HL-60 (cell line): ENCODE measurements around the gene TMEM60.

Experiments used
- DNase-seq, 2 experiments: peaks; one replicate each; pipeline ENCODE4 v3.0.0-alpha.2; 2010 to 2020; ENCODE audit warnings: low read depth in 1 of 2, low spot score in 1 of 2
- H3K27ac ChIP-seq: fragments of 250-450 bp; sonication (Bioruptor Pico); replicated peaks from 2 replicates; pipeline ENCODE4 v1.5.1; 2020; ENCODE audit warnings: mild to moderate bottlenecking, moderate library complexity
- H3K27me3 ChIP-seq: fragments of 250-450 bp; sonication (Bioruptor Pico); 2 replicates; pipeline ENCODE4 v1.5.1; 2021; ENCODE audit warnings: mild to moderate bottlenecking, moderate library complexity; ENCODE audit not compliant: insufficient read depth, poor library complexity, severe bottlenecking
- H3K4me3 ChIP-seq: replicated peaks from 2 replicates; pipeline ENCODE4 v1.5.1; 2011; ENCODE audit warnings: mild to moderate bottlenecking, control low read depth, low read length; ENCODE audit not compliant: insufficient read depth
- CTCF ChIP-seq: IDR thresholded peaks from one replicate; pipeline ENCODE4 v1.5.1; 2011; ENCODE audit warnings: low read length, control low read depth, inconsistent platforms; ENCODE audit not compliant: insufficient read depth
- GABPA ChIP-seq: IDR thresholded peaks from 2 replicates; pipeline ENCODE4 v1.6.1; 2012; ENCODE audit warnings: low read depth
- POLR2AphosphoS5 ChIP-seq: IDR thresholded peaks from 2 replicates; pipeline ENCODE4 v1.6.1; 2012; ENCODE audit warnings: low read depth
- SPI1 ChIP-seq: IDR thresholded peaks from 2 replicates; pipeline ENCODE4 v1.6.1; 2012; ENCODE audit warnings: low read depth, mild to moderate bottlenecking, borderline replicate concordance
- TF ChIP-seq, protein P1 (sequence below): IDR thresholded peaks from 2 replicates; pipeline ENCODE4 v1.6.1; 2012; ENCODE audit warnings: low read depth; ENCODE audit not compliant: insufficient replicate concordance

TMEM60 gene

DNA sequence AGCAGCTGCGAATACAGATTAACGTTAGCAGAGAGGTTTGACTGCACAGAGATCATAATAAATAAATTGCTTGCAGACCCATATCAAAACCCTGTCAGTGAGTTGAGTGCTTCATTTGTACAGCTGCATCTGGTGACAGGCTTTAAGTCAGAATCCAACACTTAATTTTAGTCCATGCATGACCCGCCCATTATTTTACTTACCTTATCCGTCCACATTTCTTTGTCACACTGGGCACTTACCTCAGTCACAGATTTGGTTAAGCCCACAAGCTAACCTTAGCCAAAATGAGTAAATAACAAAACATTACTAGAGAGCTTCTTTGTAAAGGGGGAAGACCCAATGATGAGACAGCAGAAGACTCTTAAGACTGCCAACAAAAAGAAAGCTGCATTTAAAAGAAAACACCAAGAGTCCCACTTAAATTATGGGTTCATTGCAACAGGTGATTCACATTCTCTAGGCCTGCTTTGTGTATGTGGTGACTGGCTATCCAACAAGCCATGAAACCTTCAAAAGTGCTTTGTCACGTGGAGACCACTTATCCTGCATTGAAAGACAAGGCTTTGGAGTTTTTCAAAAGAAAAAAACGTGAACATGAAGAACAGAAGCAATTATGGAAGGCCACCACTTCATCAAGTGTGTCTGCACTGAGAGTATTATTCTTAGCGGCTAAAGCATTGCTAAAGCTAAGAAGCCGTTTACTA is 32.6 kb upstream of the TMEM60 start:
- Histone ChIP-seq H3K27me3 (no peaks in the 10 kb centered on the region), H3K27ac (no peak overlapping the region), H3K4me3 (no peak overlapping the region)
- TF ChIP-seq, protein P1, sequence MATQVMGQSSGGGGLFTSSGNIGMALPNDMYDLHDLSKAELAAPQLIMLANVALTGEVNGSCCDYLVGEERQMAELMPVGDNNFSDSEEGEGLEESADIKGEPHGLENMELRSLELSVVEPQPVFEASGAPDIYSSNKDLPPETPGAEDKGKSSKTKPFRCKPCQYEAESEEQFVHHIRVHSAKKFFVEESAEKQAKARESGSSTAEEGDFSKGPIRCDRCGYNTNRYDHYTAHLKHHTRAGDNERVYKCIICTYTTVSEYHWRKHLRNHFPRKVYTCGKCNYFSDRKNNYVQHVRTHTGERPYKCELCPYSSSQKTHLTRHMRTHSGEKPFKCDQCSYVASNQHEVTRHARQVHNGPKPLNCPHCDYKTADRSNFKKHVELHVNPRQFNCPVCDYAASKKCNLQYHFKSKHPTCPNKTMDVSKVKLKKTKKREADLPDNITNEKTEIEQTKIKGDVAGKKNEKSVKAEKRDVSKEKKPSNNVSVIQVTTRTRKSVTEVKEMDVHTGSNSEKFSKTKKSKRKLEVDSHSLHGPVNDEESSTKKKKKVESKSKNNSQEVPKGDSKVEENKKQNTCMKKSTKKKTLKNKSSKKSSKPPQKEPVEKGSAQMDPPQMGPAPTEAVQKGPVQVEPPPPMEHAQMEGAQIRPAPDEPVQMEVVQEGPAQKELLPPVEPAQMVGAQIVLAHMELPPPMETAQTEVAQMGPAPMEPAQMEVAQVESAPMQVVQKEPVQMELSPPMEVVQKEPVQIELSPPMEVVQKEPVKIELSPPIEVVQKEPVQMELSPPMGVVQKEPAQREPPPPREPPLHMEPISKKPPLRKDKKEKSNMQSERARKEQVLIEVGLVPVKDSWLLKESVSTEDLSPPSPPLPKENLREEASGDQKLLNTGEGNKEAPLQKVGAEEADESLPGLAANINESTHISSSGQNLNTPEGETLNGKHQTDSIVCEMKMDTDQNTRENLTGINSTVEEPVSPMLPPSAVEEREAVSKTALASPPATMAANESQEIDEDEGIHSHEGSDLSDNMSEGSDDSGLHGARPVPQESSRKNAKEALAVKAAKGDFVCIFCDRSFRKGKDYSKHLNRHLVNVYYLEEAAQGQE, result no peak
- TF ChIP-seq GABPA (no peak), SPI1 (no peak)
- DNase-seq, result no peak

- DNase-seq, result no peak
- Histone ChIP-seq H3K27me3 (no peaks in the 10 kb centered on the region), H3K27ac (no peak overlapping the region), H3K4me3 (no peak overlapping the region)
- TF ChIP-seq GABPA (no peak), CTCF (no peak), SPI1 (no peak), POLR2AphosphoS5 (no peak)
- TF ChIP-seq, protein P1, result no peak
These were observed 29.8 kb upstream of the TMEM60 start for GRCh38 chr7:77827999-77828398.

GRCh38 chr7:77826300-77826699 is 28.1 kb upstream of the TMEM60 start:
- H3K27ac ChIP-seq, result no peak overlapping the region
- no peak overlapping the region for H3K4me3 ChIP-seq
- no peak for TF ChIP-seq SPI1
- no peak for TF ChIP-seq GABPA
- TF ChIP-seq, protein P1, result peak; percentile 87
- H3K27me3 ChIP-seq, result no peaks in the 10 kb centered on the region
- no peak for DNase-seq

DNA sequence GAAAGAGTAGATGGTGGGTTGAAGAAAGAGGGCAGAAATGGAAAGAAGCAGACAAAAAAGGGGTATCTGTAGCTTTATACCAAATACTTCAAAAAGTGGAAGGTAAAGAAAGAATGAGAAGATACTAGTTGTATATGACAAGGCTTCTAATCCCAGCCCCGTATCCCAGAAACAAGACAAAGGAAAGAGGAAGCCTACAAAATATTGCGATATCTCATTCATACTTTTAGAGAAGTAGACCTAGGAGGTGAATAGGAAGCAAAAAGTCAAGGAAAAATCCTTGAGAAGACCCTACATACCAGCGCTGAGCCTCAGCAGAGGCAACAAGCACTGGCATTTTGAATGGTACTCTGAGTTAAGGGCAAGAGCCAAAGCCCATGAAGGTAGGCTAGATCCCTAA is 26.9 kb upstream of the TMEM60 start:
- Histone ChIP-seq H3K27me3 (no peaks in the 10 kb centered on the region), H3K27ac (no peak overlapping the region), H3K4me3 (no peak overlapping the region)
- DNase-seq, result no peak
- no peak for TF ChIP-seq CTCF
- no peak for TF ChIP-seq POLR2AphosphoS5
- peak; percentile 73 for TF ChIP-seq SPI1
